ENCODE results near the gene TTC7B. TPM values are rescaled to one million over a fixed set of nuclear protein-coding genes. Genes with fewer than 3 reads are reported as not detected.

TTC7B gene
- total and polyA plus RNA-seq, 2 experiments from 2014 or later, result 7.9 to 28.6 TPM

GRCh38 chr14:90803249-90803648 lies 13.0 kb downstream of the TTC7B start:
- Mint-ChIP-seq H3K4me1 (peaks cover 16% of the 10 kb centered on the region), H3K4me3 (no peak overlapping the region), H3K27me3 (ENCODE audit: insufficient read depth, low read depth, poor library complexity) (peaks cover 9% of the 10 kb centered on the region), H3K9me3 (no peaks in the 10 kb centered on the region; the same call in 2 of the 3 replicates), H3K27ac (peak overlapping the region; percentile 82; the same call in 1 of the 2 replicates), H3K36me3 (ENCODE audit: low read depth) (no peaks in the 10 kb centered on the region)
- Histone ChIP-seq H3K27me3 (ENCODE audit: insufficient read depth) (no peaks in the 10 kb centered on the region), H4K20me1 (replicated peaks; ENCODE audit: insufficient read depth) (no peaks in the 10 kb centered on the region), H3K27ac (ENCODE audit: low read depth) (no peak overlapping the region), H3K36me3 (ENCODE audit: insufficient read depth) (no peaks in the 10 kb centered on the region), H3K4me1 (ENCODE audit: insufficient read depth) (no peaks in the 10 kb centered on the region), H3F3A (replicated peaks; ENCODE audit: low read depth) (no peaks in the 10 kb centered on the region), H3K4me2 (no peak overlapping the region), H3K4me3 (no peak overlapping the region), H2AFZ (no peak overlapping the region), H3K9me2 (ENCODE audit: insufficient read depth) (no peaks in the 10 kb centered on the region), H3K79me2 (replicated peaks; ENCODE audit: insufficient read depth) (no peaks in the 10 kb centered on the region)
- DNase-seq (ENCODE audit: low spot score) (no peak), ATAC-seq (no peak)
- TF ChIP-seq POLR2AphosphoS5 (IDR thresholded peaks at IDR 0.05; ENCODE audit: low read depth) (no peak), STAT1 (IDR thresholded peaks at IDR 0.05; ENCODE audit: unreplicated experiment) (no peak), JUNB (IDR thresholded peaks at IDR 0.05; ENCODE audit: unreplicated experiment) (no peak), CREB1 (CRISPR knock-in tag; IDR thresholded peaks at IDR 0.05; ENCODE audit: low read depth) (no peak), ZNF462 (CRISPR knock-in tag; IDR thresholded peaks at IDR 0.05) (no peak), ZNF114 (CRISPR knock-in tag; IDR thresholded peaks at IDR 0.05) (no peak), ETS1 (IDR thresholded peaks at IDR 0.05) (no peak), NANOG (IDR thresholded peaks at IDR 0.05; ENCODE audit: borderline replicate concordance) (no peak), EZH2phosphoT487 (IDR thresholded peaks at IDR 0.05; ENCODE audit: unreplicated experiment) (no peak), REST (IDR thresholded peaks at IDR 0.05; ENCODE audit: unreplicated experiment) (no peak), CTCF (conservative IDR thresholded peaks at IDR 0.05; ENCODE audit: low read depth in 2 of 2) (no peak), ZNF331 (CRISPR knock-in tag; IDR thresholded peaks at IDR 0.05; ENCODE audit: low read depth) (no peak), EZH2 (IDR thresholded peaks at IDR 0.05; ENCODE audit: low read depth, unreplicated experiment) (no peak)

Measured in GM23338 (cell line).